GM10266 (cell line): ENCODE data around the gene ECEL1.
"Not testable (repeated sequence)": the region's sequence is repeated elsewhere in the genome, so short reads cannot be mapped to it uniquely, and the experiment has no call there.

Experiments used
- DNase-seq: peaks from one replicate; pipeline ENCODE4 v3.0.0; 2012; ENCODE audit errors: extremely low spot score
- CTCF ChIP-seq: IDR thresholded peaks from 2 replicates; pipeline ENCODE4 v1.5.1; 2012; ENCODE audit warnings: mild to moderate bottlenecking, low read depth; ENCODE audit not compliant: control insufficient read depth, insufficient read depth; ENCODE audit errors: missing control alignments

Gene ECEL1

GRCh38 chr2:232444409-232445148 lies 43.1 kb downstream of the ECEL1 start:
- peak; percentile 72 for DNase-seq
- peak; percentile 73 for TF ChIP-seq CTCF

GRCh38 chr2:232443669-232444408 lies 43.8 kb downstream of the ECEL1 start:
- DNase-seq: not testable (repeated sequence)

GRCh38 chr2:232443047-232443446 lies 44.6 kb downstream of the ECEL1 start:
- DNase-seq: not testable (repeated sequence)

- DNase-seq: not testable (repeated sequence)
These were observed 45.2 kb downstream of the ECEL1 start for GRCh38 chr2:232442431-232442830.

GRCh38 chr2:232441922-232442321 lies 45.7 kb downstream of the ECEL1 start:
- not testable (repeated sequence) for DNase-seq

GRCh38 chr2:232441147-232441651 lies 46.4 kb downstream of the ECEL1 start:
- TF ChIP-seq CTCF: no peak
- DNase-seq: no peak

GRCh38 chr2:232440220-232441018 lies 47.2 kb downstream of the ECEL1 start:
- TF ChIP-seq CTCF: peak; percentile 93

GRCh38 chr2:232439758-232440135 lies 47.9 kb downstream of the ECEL1 start:
- no peak for TF ChIP-seq CTCF
- DNase-seq: no peak

More at GRCh38 chr2:232440220-232441018, 47.2 kb downstream of the ECEL1 start:
- DNase-seq: peak; percentile 84
